AG09309 (cell line): Measurements from ENCODE around the gene ZNF385B.

Source experiments
- DNase-seq: peaks from one replicate; pipeline ENCODE4 v3.0.0-alpha.2; 2010; ENCODE audit warnings: low read depth
- H3K4me3 ChIP-seq: 2 replicates; pipeline ENCODE4 v1.5.1; 2011; ENCODE audit warnings: mild to moderate bottlenecking, low read depth, low read length, moderate library complexity; ENCODE audit not compliant: control insufficient read depth
- TF ChIP-seq, protein P1 (sequence below): IDR thresholded peaks from 2 replicates; pipeline ENCODE4 v1.5.1; 2011; ENCODE audit warnings: mild to moderate bottlenecking, low read depth, low read length, inconsistent platforms; ENCODE audit not compliant: insufficient read depth, control insufficient read depth; ENCODE audit errors: missing control alignments

ZNF385B gene

DNA sequence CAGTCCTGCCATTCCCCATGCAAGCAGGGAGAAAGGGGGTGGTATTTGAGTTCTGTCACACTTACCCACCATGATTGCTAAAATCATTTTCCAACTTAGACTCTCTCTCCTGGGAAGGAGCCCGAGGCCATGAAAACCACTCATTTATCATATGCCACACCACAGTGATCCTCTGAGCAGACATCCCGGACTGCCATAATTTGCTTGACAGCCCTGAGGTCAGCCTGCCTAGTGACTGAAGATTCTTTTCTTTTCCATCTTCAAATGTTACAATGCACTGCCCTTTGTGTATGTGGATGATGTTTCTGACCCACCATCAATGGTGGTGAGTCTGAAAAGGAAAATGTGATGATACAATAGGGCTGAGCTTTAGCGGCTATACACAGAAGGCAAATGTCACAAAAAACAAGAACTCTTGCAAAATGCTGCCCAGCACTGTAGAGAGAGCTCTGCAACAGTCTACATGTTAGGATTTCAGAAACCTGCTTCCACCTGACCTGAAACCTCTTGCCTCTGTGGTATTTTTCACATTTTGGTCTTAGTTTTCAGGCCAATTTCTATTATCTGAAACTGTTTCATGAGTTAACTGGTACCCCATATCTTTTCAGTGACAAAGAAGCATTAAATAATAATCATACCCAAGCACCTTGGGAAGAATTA is 272.8 kb downstream of the ZNF385B start:
- TF ChIP-seq, protein P1, sequence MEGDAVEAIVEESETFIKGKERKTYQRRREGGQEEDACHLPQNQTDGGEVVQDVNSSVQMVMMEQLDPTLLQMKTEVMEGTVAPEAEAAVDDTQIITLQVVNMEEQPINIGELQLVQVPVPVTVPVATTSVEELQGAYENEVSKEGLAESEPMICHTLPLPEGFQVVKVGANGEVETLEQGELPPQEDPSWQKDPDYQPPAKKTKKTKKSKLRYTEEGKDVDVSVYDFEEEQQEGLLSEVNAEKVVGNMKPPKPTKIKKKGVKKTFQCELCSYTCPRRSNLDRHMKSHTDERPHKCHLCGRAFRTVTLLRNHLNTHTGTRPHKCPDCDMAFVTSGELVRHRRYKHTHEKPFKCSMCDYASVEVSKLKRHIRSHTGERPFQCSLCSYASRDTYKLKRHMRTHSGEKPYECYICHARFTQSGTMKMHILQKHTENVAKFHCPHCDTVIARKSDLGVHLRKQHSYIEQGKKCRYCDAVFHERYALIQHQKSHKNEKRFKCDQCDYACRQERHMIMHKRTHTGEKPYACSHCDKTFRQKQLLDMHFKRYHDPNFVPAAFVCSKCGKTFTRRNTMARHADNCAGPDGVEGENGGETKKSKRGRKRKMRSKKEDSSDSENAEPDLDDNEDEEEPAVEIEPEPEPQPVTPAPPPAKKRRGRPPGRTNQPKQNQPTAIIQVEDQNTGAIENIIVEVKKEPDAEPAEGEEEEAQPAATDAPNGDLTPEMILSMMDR, result no peak
- DNase-seq, result no peak
- H3K4me3 ChIP-seq, result no peak overlapping the region

DNA sequence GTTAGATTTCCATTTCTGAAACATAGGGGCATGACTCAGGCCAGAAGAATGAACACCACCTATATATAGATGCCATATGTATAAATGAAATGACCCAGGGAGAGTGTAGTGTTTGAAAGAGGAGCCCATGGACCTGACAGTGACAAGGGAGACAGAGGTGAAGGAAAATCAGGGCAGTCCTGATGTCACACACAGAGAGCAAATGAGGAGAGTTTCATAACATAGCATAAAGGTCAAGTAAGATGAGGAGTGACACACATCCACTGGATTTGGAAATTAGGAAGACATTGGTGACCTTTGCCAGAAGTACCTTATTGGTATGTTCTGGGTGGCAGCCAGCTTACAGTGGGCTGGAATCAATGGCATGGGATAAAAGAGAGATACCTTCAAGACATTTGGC is 276.7 kb downstream of the ZNF385B start:
- DNase-seq, result no peak
- H3K4me3 ChIP-seq, result no peak overlapping the region
- TF ChIP-seq, protein P1, result no peak

DNA sequence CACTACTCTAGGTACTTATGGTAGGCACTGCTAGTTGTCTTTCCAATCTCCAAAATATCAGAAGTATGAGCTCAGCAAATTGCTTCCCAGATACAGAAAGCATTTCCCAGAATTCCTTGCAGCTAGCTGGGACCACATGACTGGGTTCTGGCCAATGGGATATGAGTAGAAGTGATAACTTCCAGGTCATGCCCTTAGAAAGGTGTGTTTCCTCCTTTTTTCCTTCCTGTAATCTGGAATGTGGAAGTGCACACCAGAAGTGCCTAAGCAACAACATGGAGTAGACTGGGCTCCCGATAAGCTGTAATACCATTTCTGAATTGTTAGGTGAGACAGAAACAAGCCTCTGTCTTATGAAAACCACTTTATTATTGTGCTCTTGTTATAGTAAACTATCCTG is 279.8 kb downstream of the ZNF385B start:
- TF ChIP-seq, protein P1, result no peak
- no peak overlapping the region for H3K4me3 ChIP-seq
- no peak for DNase-seq

DNA sequence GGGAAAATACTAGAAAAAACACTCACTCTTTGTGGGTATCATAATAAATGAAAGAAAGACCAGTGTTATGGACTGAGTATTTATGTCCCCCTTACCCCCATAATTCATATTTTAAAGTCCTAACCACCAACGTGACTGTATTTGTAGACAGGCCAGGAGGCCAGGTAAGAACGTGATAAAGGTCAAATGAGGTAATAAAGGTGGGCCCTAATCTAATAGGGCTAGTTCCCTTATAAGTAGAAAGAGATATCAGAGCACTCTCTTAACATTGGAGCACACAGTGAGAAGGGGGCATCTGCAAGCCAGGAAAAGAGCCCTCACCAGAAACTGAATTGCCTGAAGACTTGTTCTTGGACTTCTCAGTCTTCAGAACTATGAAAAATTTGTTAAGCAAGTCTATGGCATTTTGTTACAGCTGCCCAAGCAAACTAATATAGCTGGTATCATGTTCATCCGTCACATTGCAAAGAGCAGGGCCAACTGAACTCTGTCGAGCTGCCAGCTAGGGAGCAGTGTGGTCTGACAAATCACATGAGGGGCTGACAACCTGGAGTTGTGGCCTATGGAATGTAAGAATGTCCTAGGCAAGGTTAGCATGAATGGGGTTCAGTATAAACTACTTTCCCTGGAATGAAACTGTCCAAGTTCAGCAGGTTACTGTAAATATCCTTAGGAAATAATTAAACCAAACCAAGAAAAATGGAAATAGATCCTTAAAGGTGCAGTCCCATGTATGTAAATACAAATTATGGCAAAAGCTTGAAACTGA is 280.9 kb downstream of the ZNF385B start:
- no peak overlapping the region for H3K4me3 ChIP-seq
- TF ChIP-seq, protein P1, result no peak
- DNase-seq, result no peak

DNA sequence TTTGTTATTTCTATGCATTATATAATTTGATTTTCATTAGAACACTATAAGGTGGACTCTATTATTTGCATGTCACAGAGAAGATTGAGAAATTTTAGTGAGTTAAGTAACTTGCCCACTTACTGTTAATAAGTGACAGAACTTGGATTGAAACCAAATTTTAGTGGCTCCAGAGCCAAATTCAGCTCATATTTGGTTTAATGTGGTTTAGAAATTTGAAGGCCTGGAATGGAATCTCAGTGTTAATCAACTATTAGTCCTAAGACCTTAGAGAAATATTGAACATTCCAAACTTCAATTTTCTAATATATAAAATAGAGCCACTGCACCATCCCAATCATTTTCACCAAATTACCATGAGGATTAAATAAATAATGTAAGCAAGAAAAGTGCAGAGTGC is 281.6 kb downstream of the ZNF385B start:
- no peak for DNase-seq
- no peak overlapping the region for H3K4me3 ChIP-seq
- TF ChIP-seq, protein P1, result no peak

DNA sequence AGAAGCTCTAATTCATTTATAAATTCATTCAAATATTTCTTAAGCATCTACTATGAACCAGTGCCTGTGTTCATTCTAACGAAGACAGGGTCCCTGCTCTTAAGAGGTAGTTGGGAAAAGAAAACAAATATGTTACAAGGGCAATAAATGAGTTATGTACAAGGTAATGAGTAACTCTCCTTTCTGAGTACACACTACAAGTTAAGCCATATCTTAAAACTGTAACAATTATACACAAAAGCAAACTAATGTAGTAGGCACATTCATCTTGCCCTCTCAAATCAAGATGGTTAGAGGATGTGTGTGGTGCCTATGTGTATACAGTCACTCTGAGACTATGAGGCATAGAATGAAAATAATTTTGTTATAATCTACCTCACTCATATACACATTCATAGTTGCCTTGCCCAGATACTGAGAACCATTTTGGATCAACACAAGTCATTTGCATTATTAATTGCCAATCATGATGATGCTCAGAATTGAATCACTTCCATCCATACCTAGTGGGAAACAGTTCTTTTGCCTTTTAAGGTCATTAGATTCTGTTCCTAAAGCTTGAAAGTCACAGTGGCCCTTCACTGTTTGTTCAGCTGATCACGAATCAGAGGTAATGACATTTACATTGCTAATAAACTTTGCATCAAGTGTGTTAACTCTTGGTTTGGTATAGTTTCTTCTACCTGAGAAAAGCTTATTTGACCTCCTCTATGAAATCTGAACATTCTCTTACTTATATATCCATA is 283.1 kb downstream of the ZNF385B start:
- TF ChIP-seq, protein P1, result no peak
- no peak overlapping the region for H3K4me3 ChIP-seq
- DNase-seq, result no peak
